Endothelial cell of umbilical vein (primary cell): ENCODE results near the gene GSTCD.

ENCODE experiments used
- EZH2 ChIP-seq: IDR thresholded peaks from 2 replicates; pipeline ENCODE4 v1.6.1; 2012; ENCODE audit warnings: borderline replicate concordance, low read depth, mild to moderate bottlenecking, moderate library complexity, low read length, inconsistent platforms; ENCODE audit not compliant: severe bottlenecking
- POLR2A ChIP-seq: IDR thresholded peaks from 2 replicates; pipeline ENCODE4 v1.6.1; 2012; ENCODE audit warnings: low read depth, mild to moderate bottlenecking, control low read depth, low read length
- POLR2AphosphoS5 ChIP-seq: IDR thresholded peaks from 2 replicates; pipeline ENCODE4 v1.6.1; 2012; ENCODE audit warnings: low read depth, mild to moderate bottlenecking, control low read depth, low read length, moderate library complexity; ENCODE audit not compliant: insufficient read depth
- TF ChIP-seq, protein P1 (sequence below), 2 donors: IDR thresholded peaks; 1 replicate in 1 of 2; 2 replicates in 1 of 2; pipeline ENCODE4 v1.5.1; 2011; ENCODE audit warnings: low read length in 2 of 2, mild to moderate bottlenecking in 2 of 2, moderate library complexity in 2 of 2, control low read depth in 1 of 2, inconsistent platforms in 1 of 2, low read depth in 1 of 2; ENCODE audit not compliant: insufficient read depth in 1 of 2; ENCODE audit errors: extremely low read depth in 1 of 2

GRCh38 chr4:105840426-105841174, 132.0 kb downstream of the GSTCD start:
- TF ChIP-seq, protein P1, sequence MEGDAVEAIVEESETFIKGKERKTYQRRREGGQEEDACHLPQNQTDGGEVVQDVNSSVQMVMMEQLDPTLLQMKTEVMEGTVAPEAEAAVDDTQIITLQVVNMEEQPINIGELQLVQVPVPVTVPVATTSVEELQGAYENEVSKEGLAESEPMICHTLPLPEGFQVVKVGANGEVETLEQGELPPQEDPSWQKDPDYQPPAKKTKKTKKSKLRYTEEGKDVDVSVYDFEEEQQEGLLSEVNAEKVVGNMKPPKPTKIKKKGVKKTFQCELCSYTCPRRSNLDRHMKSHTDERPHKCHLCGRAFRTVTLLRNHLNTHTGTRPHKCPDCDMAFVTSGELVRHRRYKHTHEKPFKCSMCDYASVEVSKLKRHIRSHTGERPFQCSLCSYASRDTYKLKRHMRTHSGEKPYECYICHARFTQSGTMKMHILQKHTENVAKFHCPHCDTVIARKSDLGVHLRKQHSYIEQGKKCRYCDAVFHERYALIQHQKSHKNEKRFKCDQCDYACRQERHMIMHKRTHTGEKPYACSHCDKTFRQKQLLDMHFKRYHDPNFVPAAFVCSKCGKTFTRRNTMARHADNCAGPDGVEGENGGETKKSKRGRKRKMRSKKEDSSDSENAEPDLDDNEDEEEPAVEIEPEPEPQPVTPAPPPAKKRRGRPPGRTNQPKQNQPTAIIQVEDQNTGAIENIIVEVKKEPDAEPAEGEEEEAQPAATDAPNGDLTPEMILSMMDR (IDR thresholded peaks at IDR 0.05; ENCODE audit: extremely low read depth in 1 of 2, insufficient read depth in 1 of 2, low read depth in 1 of 2, low read length in 2 of 2) = no peak
- TF ChIP-seq POLR2A = no peak
- TF ChIP-seq POLR2AphosphoS5 = no peak
- no peak for TF ChIP-seq EZH2
